MM.1S (cell line): Measurements from ENCODE around the gene GNG10.

Experiments
- DNase-seq: peaks from one replicate; pipeline ENCODE4 v3.0.0-alpha.2; 2015
- H2AFZ ChIP-seq: fragments of 300-600 bp; sonication (generic); 2 replicates; pipeline ENCODE4 v1.6.0; 2016; ENCODE audit warnings: antibody characterized with exemption, low read length
- H3F3A ChIP-seq: fragments of 300-600 bp; sonication (generic); 2 replicates; pipeline ENCODE4 v1.6.1; 2016; ENCODE audit warnings: mild to moderate bottlenecking, antibody characterized with exemption, low read length, moderate library complexity, mixed read lengths; ENCODE audit not compliant: insufficient read depth
- H3K27ac ChIP-seq: fragments of 300-600 bp; sonication (generic); 2 replicates; pipeline ENCODE4 v1.5.1; 2016; ENCODE audit warnings: mild to moderate bottlenecking, low read length
- H3K27me3 ChIP-seq: fragments of 300-600 bp; sonication (generic); replicated peaks from 2 replicates; pipeline ENCODE4 v1.6.0; 2016; ENCODE audit warnings: low read length; ENCODE audit not compliant: insufficient read depth
- H3K36me3 ChIP-seq: fragments of 300-600 bp; sonication (generic); replicated peaks from 2 replicates; pipeline ENCODE4 v1.6.1; 2016; ENCODE audit warnings: mild to moderate bottlenecking, low read length, mixed read lengths; ENCODE audit not compliant: insufficient read depth
- H3K4me1 ChIP-seq: fragments of 300-600 bp; sonication (generic); 2 replicates; pipeline ENCODE4 v1.6.1; 2016; ENCODE audit warnings: low read length, mixed read lengths
- H3K4me2 ChIP-seq: fragments of 300-600 bp; sonication (generic); 2 replicates; pipeline ENCODE4 v1.6.0; 2016; ENCODE audit warnings: low read depth, low read length
- H3K4me3 ChIP-seq: fragments of 300-600 bp; sonication (generic); 2 replicates; pipeline ENCODE4 v1.5.1; 2016; ENCODE audit warnings: low read length, mixed read lengths
- H3K79me2 ChIP-seq: fragments of 300-600 bp; sonication (generic); 2 replicates; pipeline ENCODE4 v1.6.1; 2016; ENCODE audit warnings: mixed run types, low read length, mixed read lengths
- H3K9ac ChIP-seq: fragments of 300-600 bp; sonication (generic); 2 replicates; pipeline ENCODE4 v1.6.1; 2016; ENCODE audit warnings: low read length, mixed read lengths
- H3K9me2 ChIP-seq: fragments of 300-600 bp; sonication (generic); replicated peaks from 2 replicates; pipeline ENCODE4 v1.6.1; 2016; ENCODE audit warnings: mild to moderate bottlenecking, low read length, mixed read lengths; ENCODE audit not compliant: insufficient read depth
- H3K9me3 ChIP-seq: fragments of 300-600 bp; sonication (generic); replicated peaks from 2 replicates; pipeline ENCODE4 v1.6.1; 2016; ENCODE audit warnings: mild to moderate bottlenecking, low read length, mixed read lengths; ENCODE audit not compliant: insufficient read depth
- H4K20me1 ChIP-seq: fragments of 300-600 bp; sonication (generic); 2 replicates; pipeline ENCODE4 v1.6.1; 2016; ENCODE audit warnings: mild to moderate bottlenecking, low read length, moderate library complexity, mixed read lengths; ENCODE audit not compliant: insufficient read depth
- EZH2 ChIP-seq: fragments of 300-600 bp; sonication (generic); optimal IDR thresholded peaks from 2 replicates; pipeline ENCODE3; 2017; ENCODE audit warnings: low read depth, mild to moderate bottlenecking, antibody characterized with exemption, low read length, mixed read lengths
- EZH2phosphoT487 ChIP-seq: fragments of 300-600 bp; sonication (generic); IDR thresholded peaks from 2 replicates; pipeline ENCODE4 v1.6.1; 2018; ENCODE audit warnings: antibody characterized with exemption, low read length
- TF ChIP-seq, protein P1 (sequence below): fragments of 300-600 bp; sonication (generic); IDR thresholded peaks from 2 replicates; pipeline ENCODE4 v1.5.1; 2016; ENCODE audit warnings: antibody characterized with exemption, low read length, mixed read lengths

GNG10 gene

DNA sequence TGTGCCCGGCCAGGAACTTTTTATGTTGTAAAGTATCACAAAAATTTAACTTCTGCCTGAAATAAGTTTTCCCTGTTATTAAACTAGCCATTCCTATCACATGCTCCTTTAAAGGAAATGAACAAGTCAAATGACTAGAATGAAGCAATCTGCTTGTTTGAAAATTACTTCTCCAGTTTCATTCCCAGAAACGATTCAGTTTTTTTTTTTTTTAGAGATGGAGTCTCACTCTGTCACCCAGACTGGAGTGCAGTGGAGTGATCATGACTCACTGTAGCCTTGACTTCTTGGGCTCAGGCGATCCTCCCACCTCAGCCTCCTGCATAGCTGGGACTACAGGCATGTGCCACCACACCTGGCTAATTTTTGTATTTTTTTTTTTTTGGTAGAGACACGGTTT is 13.3 kb upstream of the GNG10 start:
- H3K9me2 ChIP-seq, result no peaks in the 10 kb centered on the region
- TF ChIP-seq EZH2phosphoT487, result no peak
- TF ChIP-seq, protein P1, sequence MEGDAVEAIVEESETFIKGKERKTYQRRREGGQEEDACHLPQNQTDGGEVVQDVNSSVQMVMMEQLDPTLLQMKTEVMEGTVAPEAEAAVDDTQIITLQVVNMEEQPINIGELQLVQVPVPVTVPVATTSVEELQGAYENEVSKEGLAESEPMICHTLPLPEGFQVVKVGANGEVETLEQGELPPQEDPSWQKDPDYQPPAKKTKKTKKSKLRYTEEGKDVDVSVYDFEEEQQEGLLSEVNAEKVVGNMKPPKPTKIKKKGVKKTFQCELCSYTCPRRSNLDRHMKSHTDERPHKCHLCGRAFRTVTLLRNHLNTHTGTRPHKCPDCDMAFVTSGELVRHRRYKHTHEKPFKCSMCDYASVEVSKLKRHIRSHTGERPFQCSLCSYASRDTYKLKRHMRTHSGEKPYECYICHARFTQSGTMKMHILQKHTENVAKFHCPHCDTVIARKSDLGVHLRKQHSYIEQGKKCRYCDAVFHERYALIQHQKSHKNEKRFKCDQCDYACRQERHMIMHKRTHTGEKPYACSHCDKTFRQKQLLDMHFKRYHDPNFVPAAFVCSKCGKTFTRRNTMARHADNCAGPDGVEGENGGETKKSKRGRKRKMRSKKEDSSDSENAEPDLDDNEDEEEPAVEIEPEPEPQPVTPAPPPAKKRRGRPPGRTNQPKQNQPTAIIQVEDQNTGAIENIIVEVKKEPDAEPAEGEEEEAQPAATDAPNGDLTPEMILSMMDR, result no peak
- TF ChIP-seq EZH2, result no peak
- no peak overlapping the region for H2AFZ ChIP-seq
- H3K27me3 ChIP-seq, result no peaks in the 10 kb centered on the region
- no peak overlapping the region for H3K4me3 ChIP-seq
- H3K4me2 ChIP-seq, result no peak overlapping the region
- H3K27ac ChIP-seq, result no peak overlapping the region
- peaks cover 15% of the 10 kb centered on the region; the same call in 1 of the 2 replicates for H3K79me2 ChIP-seq
- no peak for DNase-seq
- H3K4me1 ChIP-seq, result no peaks in the 10 kb centered on the region
- no peaks in the 10 kb centered on the region for H4K20me1 ChIP-seq
- H3K9me3 ChIP-seq, result no peaks in the 10 kb centered on the region
- no peaks in the 10 kb centered on the region for H3F3A ChIP-seq
- H3K36me3 ChIP-seq, result peaks cover 5% of the 10 kb centered on the region; the same call in 1 of the 2 replicates
- no peak overlapping the region for H3K9ac ChIP-seq

DNA sequence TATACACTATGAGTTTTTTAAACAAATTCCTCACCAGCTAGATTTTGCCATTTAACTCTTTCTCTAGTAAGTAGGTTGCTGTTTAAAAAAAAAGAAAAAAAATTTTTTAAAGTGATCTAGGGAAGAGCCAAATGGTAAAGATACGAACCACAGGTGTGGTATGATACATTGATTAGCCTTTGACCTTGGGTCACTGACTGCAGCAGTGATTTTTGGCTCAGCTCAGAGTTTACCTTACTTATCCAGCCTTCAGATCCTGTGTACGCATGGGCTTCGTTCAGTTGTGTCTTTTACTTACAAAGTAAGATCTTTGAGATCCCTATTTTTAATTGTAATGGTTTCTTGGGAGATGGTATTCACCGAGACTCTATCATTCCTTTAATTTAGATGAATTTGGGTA is 12.4 kb upstream of the GNG10 start:
- no peak overlapping the region for H3K4me3 ChIP-seq
- H3F3A ChIP-seq, result no peaks in the 10 kb centered on the region
- H4K20me1 ChIP-seq, result no peaks in the 10 kb centered on the region
- no peaks in the 10 kb centered on the region for H3K4me1 ChIP-seq
- H3K27me3 ChIP-seq, result no peaks in the 10 kb centered on the region
- TF ChIP-seq EZH2 (no peak), EZH2phosphoT487 (no peak)
- TF ChIP-seq, protein P1, result no peak
- no peaks in the 10 kb centered on the region for H3K9me3 ChIP-seq
- no peak overlapping the region for H3K9ac ChIP-seq
- peaks cover 8% of the 10 kb centered on the region; the same call in 1 of the 2 replicates for H3K79me2 ChIP-seq
- H3K4me2 ChIP-seq, result no peak overlapping the region
- DNase-seq, result no peak
- H2AFZ ChIP-seq, result no peak overlapping the region
- H3K9me2 ChIP-seq, result no peaks in the 10 kb centered on the region
- H3K27ac ChIP-seq, result no peak overlapping the region
- peaks cover 5% of the 10 kb centered on the region; the same call in 1 of the 2 replicates for H3K36me3 ChIP-seq

DNA sequence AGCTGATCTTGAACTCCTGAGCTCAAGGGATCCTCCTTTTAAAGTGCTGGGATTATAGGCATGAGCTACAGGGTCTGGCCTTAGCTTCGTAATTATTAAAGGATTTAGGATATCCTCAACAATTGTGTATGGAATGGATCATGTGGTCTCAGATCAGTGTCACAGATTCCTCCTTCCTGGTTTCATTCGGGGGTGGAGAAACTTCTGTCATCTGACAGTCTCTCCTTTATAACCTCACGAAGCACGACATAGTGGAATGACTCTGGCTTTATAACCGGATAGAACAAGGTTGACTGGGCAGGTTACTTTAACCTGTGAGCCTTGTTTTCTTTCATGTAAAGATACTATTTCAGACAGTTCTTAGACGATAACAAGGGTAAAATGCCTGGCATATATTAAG is 4.4 kb upstream of the GNG10 start:
- no peaks in the 10 kb centered on the region for H3K9me3 ChIP-seq
- TF ChIP-seq, protein P1, result no peak
- TF ChIP-seq EZH2, result no peak
- no peak for TF ChIP-seq EZH2phosphoT487
- no peaks in the 10 kb centered on the region for H4K20me1 ChIP-seq
- H3F3A ChIP-seq, result no peaks in the 10 kb centered on the region
- H3K27ac ChIP-seq, result no peak overlapping the region
- no peak overlapping the region for H2AFZ ChIP-seq
- no peak overlapping the region for H3K4me2 ChIP-seq
- no peaks in the 10 kb centered on the region; the same call in 1 of the 2 replicates for H3K36me3 ChIP-seq
- H3K79me2 ChIP-seq, result no peaks in the 10 kb centered on the region
- no peaks in the 10 kb centered on the region for H3K27me3 ChIP-seq
- no peaks in the 10 kb centered on the region for H3K4me1 ChIP-seq
- no peak overlapping the region for H3K4me3 ChIP-seq
- no peak overlapping the region for H3K9ac ChIP-seq
- DNase-seq, result no peak
- H3K9me2 ChIP-seq, result no peaks in the 10 kb centered on the region
